T-helper 2 cell treated with Interferon-gamma antibody and Interleukin-4, amounts not matched to agents 5 μg/mL and 100 μg/mL, for 36 hours (primary cell): ENCODE data around the gene MYL12B.
"Not testable (repeated sequence)": the region's sequence is repeated elsewhere in the genome, so short reads cannot be mapped to it uniquely, and the experiment has no call there.

Experiments
- DNase-seq: peaks from one replicate; pipeline ENCODE4 v3.0.0; 2021; ENCODE audit warnings: low spot score
- H3K27ac Mint-ChIP-seq: one replicate; pipeline ENCODE4 v1.8.0; 2021; ENCODE audit warnings: mild to moderate bottlenecking, mixed read lengths
- H3K27me3 Mint-ChIP-seq: one replicate; pipeline ENCODE4 v1.8.0; 2021; ENCODE audit warnings: low read depth, mixed read lengths
- H3K36me3 Mint-ChIP-seq: one replicate; pipeline ENCODE4 v1.8.0; 2021; ENCODE audit warnings: low read depth, mixed read lengths
- H3K4me1 Mint-ChIP-seq: one replicate; pipeline ENCODE4 v1.8.0; 2021; ENCODE audit warnings: low read depth, mixed read lengths
- H3K4me3 Mint-ChIP-seq: one replicate; pipeline ENCODE4 v1.8.0; 2022; ENCODE audit warnings: mild to moderate bottlenecking, moderate library complexity, mixed read lengths
- H3K9me3 Mint-ChIP-seq: one replicate; pipeline ENCODE4 v1.8.0; 2021; ENCODE audit warnings: mixed read lengths

The MYL12B gene

DNA sequence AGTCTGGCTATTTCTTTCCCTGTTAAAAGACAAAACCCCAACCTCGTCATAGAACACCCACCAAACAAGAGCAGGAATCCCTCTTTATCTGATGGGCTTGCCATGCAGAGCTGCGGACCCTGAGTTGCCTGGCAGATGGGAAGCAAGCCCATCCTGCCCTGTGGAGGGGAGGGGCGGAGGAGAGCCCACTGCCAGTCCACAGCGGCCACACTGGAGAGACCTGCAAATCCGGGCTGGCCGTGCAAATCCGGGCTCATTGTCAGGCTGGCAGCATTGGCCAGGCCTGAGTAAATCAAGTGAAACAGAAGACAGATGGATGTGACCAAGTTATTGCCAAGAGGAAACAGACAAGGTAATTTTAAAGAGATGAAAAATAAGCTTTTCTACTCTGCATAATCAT is 22.0 kb downstream of the MYL12B start:
- H3K27me3 Mint-ChIP-seq: peaks cover 3% of the 10 kb centered on the region
- no peak overlapping the region for H3K4me3 Mint-ChIP-seq
- H3K27ac Mint-ChIP-seq: no peak overlapping the region
- DNase-seq: no peak
- no peaks in the 10 kb centered on the region for H3K9me3 Mint-ChIP-seq
- peaks cover 2% of the 10 kb centered on the region for H3K4me1 Mint-ChIP-seq
- peaks cover 5% of the 10 kb centered on the region for H3K36me3 Mint-ChIP-seq

DNA sequence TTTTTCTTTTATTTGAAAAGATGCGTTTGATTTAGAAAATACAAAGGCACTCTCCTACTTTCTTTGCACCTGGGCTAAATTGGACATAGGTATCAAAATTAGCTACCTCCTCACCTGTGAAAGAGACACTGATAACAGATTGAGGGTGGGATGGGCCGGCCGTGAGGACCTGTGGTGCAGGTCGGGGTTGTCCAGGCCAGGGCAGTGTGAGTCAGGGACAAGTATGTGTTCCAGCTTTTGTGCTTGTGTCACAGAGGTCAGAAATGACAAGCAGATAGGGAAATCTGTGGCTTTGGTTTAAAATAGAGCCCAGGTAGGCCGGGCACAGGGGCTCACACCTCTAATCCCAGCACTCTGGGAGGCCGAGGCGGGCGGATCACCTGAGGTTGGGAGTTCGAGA is 22.6 kb downstream of the MYL12B start:
- H3K4me1 Mint-ChIP-seq: peaks cover 2% of the 10 kb centered on the region
- no peaks in the 10 kb centered on the region for H3K36me3 Mint-ChIP-seq
- no peak overlapping the region for H3K27ac Mint-ChIP-seq
- H3K9me3 Mint-ChIP-seq: no peaks in the 10 kb centered on the region
- no peak for DNase-seq
- H3K27me3 Mint-ChIP-seq: peaks cover 3% of the 10 kb centered on the region
- H3K4me3 Mint-ChIP-seq: no peak overlapping the region

DNA sequence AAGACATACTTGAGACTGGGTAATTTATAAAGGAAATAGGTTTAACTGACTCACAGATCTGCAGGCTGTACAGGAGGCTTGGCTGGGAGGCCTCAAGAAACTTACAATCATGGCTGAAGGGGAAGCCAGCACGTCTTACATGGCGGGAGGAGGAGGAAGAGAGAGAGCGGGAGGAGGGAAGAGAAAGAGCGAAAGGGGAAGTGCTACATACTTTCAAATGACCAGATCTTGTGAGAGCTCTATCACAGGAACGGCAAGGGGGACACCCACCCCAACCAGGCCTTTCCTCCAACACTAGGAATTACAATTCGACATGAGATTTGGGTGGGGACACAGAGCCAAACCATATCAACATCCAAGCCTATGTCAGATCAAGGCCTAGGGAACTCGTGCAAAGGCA is 24.2 kb downstream of the MYL12B start:
- Mint-ChIP-seq H3K36me3 (no peaks in the 10 kb centered on the region), H3K9me3 (peaks cover 5% of the 10 kb centered on the region), H3K4me1 (peaks cover 2% of the 10 kb centered on the region), H3K4me3 (no peak overlapping the region), H3K27me3 (peaks cover 3% of the 10 kb centered on the region), H3K27ac (no peak overlapping the region)
- DNase-seq: no peak

DNA sequence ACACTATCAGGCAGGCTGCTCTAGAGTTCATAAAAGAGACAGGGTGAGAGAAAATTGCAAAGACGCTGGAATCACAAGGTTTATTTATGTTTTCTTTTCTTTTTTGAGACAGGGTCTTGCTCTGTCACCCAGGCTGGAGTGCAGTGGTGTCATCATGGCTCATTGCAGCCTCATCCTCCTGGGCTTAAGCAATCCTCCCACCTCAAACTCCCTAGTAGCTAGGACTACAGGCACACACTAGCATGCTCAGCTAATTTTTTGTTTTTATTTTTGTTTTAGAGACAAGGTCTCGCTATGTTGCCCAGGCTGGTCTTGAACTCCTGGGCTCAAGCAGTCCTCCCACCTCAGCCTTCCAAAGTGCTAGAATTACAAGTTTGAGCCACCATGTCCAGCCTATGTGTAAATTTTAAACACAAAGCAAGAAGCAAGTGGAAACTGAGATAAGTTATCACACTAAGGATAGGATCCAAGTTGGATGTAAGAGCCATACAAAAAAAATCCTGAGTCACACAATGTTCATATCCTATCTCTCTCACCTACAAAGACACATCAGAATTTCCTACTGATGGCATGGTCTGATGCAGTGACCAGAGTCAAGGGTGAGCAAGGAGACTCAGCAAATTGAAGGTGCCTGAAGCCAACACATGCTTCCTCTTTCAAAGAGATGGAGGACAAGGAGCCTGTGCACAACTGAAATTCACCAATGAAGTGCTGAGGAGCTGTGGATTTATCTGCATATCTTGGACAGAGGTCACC is 31.4 kb downstream of the MYL12B start:
- Mint-ChIP-seq H3K4me3 (no peak overlapping the region), H3K27ac (no peak overlapping the region), H3K27me3 (peaks cover 2% of the 10 kb centered on the region), H3K36me3 (no peaks in the 10 kb centered on the region), H3K4me1 (peaks cover 6% of the 10 kb centered on the region), H3K9me3 (peaks cover 10% of the 10 kb centered on the region)
- no peak for DNase-seq

DNA sequence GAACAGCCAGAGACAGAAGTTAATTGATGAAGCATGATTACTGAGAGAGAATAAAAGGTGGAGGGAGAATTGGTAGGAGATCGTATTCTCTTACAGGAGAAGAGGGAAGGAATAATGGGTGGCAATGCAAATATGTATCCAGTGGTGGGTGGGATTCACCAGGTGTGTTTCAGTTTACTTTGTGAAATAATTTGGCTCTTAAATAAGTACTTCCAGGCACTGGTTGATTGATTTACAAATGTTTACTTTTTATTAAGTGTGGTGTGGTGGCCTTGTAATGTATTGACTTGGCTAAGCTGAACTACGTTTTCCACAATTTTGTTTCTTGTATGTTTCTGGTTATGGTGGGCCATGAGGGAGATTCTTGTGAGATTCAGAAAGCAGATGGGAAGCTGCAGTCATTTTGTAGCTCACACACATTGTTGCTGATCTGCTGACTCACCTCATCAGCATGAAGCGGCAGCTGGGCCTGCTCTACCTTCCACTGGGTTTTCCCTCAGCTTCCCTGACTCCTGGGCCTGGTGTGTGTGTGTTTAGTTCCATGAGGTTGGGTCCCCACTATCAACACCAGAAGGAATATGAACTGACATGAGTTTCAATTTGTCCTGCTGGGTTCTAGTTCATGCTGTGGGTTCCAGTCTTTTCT is 32.6 kb downstream of the MYL12B start:
- Mint-ChIP-seq H3K4me1 (peaks cover 6% of the 10 kb centered on the region), H3K27ac (no peak overlapping the region), H3K4me3 (no peak overlapping the region), H3K9me3 (peaks cover 10% of the 10 kb centered on the region), H3K27me3 (peaks cover 5% of the 10 kb centered on the region), H3K36me3 (no peaks in the 10 kb centered on the region)
- no peak for DNase-seq

DNA sequence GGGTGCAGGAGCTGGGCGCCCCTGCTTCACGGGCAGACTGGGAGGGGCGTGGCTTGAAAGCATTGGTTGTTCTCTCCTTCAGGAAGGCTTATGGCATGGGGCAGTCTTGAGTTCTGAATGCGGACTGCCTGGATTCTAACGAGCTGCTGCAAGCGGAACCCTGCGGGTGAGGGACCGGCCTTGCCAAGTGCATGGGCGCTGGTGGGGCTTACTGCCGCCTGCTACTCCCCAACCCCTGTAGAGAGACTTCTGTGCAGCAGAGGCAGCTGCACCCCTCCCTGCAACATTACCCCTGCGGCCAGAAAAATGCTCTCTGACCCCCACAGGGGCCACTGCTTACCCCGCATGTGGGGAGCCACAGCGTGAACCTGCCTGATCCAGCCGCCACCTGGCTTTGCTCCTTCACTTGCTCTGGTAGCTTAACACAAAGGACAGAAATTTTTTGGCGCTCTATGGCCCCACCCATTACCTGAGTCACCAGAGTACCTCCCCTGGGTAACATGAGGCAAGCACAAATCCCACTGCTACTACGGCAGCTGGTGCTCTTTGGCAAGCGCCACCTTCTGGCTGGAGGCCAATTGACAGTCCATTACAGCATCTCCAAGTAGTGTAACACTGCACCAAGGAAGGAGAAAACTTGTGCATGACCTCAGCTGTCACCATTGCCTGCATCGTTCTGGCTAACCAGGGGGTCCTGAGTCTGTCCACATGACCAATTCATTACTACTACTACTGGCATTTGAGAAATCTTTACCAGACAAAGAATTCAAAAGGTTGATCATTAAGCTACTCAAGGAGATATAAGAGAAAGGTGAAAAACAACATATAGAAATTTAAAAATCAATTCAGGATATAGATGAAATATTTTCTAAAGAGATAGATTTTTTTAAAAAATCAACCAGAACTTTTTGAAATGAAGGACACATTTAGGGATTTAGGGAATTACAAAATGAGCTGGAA is 35.4 kb downstream of the MYL12B start:
- peak; percentile 94 for DNase-seq
- H3K36me3 Mint-ChIP-seq: no peaks in the 10 kb centered on the region
- peak overlapping the region; percentile 83 for H3K27ac Mint-ChIP-seq
- peaks cover 6% of the 10 kb centered on the region for H3K4me1 Mint-ChIP-seq
- no peaks in the 10 kb centered on the region for H3K9me3 Mint-ChIP-seq
- peak overlapping the region; percentile 91 for H3K4me3 Mint-ChIP-seq
- peaks cover 20% of the 10 kb centered on the region for H3K27me3 Mint-ChIP-seq

DNA sequence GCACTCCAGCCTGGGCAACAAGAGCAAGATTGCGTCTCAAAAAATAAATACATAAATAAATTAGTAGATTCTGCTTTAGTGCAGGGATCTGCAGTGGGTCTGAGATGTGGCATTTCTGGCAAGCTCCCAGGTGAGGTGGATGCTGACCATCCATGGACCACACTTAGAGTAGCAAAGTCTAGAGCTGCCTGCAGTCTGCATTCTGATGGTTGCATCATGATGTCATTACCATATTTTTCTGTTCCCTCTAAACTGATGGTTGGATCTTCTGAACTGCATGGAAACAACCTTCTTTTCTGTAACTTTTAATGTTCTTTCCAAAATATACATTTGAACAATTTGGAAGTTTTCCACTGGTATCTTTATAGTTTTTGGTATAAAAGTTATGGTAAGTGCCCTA is 42.9 kb downstream of the MYL12B start:
- Mint-ChIP-seq H3K27ac (peak overlapping the region; percentile 80), H3K4me1 (peaks cover 13% of the 10 kb centered on the region), H3K9me3 (no peaks in the 10 kb centered on the region), H3K36me3 (no peaks in the 10 kb centered on the region), H3K27me3 (peaks cover 12% of the 10 kb centered on the region), H3K4me3 (no peak overlapping the region)
- no peak for DNase-seq

DNA sequence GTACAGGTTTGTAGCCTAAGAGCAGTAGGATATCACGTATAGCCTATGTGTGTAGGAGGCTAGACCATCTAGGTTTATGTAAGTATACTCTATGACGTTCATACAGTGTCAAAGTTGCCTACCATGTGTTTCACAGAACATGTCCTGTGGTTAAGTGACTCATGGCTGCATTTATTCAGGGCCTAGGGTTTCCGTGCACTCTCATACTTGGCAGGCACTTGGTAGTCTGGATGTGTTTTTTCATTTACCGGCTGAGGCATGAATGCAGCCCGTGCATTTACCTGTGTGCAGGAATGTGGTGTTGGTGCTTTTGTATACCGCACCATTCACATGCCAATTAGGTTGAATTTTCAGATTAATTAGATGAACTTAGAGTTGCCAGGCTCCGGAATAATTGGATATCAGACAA is 43.4 kb downstream of the MYL12B start:
- no peak overlapping the region for H3K4me3 Mint-ChIP-seq
- H3K27me3 Mint-ChIP-seq: peaks cover 8% of the 10 kb centered on the region
- peak overlapping the region; percentile 80 for H3K27ac Mint-ChIP-seq
- DNase-seq: peak; percentile 76
- H3K36me3 Mint-ChIP-seq: no peaks in the 10 kb centered on the region
- H3K9me3 Mint-ChIP-seq: no peaks in the 10 kb centered on the region
- peaks cover 13% of the 10 kb centered on the region for H3K4me1 Mint-ChIP-seq

DNA sequence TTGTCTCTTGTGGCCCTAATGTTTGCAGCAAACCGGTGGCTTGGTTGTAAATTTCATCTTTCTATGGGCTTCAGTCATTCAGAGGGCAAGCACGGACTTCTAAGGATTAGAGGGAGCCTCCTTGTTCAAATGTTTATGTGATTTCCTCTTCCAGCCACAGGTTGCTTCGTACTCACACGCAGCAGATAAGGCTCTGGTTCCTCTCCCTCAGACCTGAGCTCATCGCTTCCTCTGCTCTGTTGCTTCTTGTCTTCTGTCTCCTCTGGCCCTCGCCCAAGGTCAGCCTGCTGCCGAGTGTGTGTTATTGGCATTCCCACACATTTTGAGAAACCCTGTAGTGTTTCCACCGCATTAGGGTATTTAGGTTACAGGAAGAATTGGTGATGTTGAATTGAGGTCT is 44.0 kb downstream of the MYL12B start:
- Mint-ChIP-seq H3K27me3 (peaks cover 4% of the 10 kb centered on the region), H3K27ac (peak overlapping the region; percentile 80), H3K36me3 (no peaks in the 10 kb centered on the region), H3K4me1 (peaks cover 13% of the 10 kb centered on the region), H3K9me3 (no peaks in the 10 kb centered on the region), H3K4me3 (peak overlapping the region; percentile 47)
- DNase-seq: no peak

DNA sequence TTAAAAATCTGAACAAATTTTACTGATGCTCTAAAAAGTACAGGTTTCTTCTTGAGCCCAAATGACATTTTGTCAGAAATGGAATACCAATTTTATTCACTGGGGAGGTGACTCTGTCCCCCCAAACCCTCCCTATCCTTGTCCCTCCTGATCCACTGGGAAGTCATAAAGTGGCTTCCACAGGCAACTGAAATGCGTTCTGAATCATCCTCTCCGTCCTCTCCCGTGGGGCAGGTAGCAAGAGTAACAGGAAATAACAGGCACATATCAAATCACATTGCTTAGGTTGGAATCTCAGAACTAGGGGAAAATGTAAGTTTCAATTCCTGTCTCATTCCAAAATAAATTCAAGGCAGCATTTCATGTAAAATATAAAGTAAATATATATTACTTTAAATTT is 44.5 kb downstream of the MYL12B start:
- Mint-ChIP-seq H3K4me1 (peaks cover 13% of the 10 kb centered on the region), H3K4me3 (no peak overlapping the region), H3K9me3 (no peaks in the 10 kb centered on the region), H3K27me3 (peaks cover 4% of the 10 kb centered on the region), H3K27ac (no peak overlapping the region), H3K36me3 (no peaks in the 10 kb centered on the region)
- no peak for DNase-seq

DNA sequence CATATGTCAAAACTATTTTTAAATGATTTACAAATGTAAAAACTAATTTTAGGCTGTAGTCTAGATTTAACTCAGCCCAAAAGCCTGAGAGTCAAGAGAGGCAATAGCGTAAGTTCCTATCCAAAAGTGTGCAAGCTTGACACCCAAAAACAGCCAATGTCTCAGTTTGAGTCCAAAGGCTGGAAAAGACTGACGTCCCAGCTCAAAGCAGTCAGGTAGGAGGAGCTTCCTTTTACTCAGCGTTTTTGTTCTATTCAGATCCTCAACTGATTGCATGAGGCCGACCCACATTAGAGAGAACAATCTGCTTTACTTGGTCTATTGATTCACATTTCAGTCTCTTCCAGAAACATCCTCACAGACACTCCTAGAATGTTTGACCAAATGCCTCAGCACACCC is 51.8 kb downstream of the MYL12B start:
- Mint-ChIP-seq H3K27me3 (peaks cover 4% of the 10 kb centered on the region), H3K36me3 (no peaks in the 10 kb centered on the region), H3K27ac (no peak overlapping the region), H3K9me3 (no peaks in the 10 kb centered on the region), H3K4me1 (no peaks in the 10 kb centered on the region), H3K4me3 (no peak overlapping the region)
- no peak for DNase-seq

DNA sequence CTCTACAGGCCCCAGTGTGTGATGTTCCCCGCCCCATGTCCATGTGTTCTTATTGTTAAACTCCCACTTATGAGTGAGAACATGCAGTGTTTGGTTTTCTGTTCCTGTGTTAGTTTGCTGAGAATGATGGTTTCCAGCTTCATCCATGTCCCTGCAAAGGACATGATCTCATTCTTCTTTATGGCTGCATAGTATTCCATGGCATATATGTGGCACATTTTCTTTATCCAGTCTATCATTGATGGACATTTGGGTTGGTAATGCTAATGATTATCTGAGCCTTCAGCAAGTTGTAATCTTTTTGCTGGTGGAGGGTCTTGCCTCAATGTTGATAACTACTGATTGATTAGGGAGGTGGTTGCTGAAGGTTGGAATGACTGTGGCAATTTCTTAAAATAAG is 53.4 kb downstream of the MYL12B start:
- H3K27me3 Mint-ChIP-seq, H3K4me3 Mint-ChIP-seq, H3K4me1 Mint-ChIP-seq, DNase-seq, H3K27ac Mint-ChIP-seq, H3K9me3 Mint-ChIP-seq, H3K36me3 Mint-ChIP-seq: not testable (repeated sequence)

DNA sequence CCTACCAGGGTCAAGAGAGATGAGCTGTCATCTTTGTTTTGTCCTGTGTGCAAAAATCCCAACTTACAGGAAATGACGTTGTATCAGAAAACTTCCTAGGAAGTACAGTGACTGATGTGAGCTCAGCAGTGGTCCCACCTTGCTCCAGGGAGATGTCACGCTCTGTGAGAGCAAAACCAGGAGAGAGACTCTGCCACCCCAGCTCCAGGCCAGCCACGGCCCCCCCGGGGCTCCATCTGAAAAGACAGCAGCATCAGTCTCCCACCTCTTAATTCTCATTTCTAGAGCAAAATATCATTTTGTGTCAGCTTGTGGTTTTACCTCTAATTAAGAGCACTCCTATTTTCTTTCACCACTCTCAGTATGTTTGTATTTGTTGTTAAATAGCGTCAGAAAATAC is 57.5 kb downstream of the MYL12B start:
- Mint-ChIP-seq H3K4me1 (peaks cover 5% of the 10 kb centered on the region), H3K27me3 (peaks cover 6% of the 10 kb centered on the region), H3K36me3 (no peaks in the 10 kb centered on the region), H3K27ac (no peak overlapping the region), H3K9me3 (no peaks in the 10 kb centered on the region), H3K4me3 (no peak overlapping the region)
- DNase-seq: peak; percentile 18

DNA sequence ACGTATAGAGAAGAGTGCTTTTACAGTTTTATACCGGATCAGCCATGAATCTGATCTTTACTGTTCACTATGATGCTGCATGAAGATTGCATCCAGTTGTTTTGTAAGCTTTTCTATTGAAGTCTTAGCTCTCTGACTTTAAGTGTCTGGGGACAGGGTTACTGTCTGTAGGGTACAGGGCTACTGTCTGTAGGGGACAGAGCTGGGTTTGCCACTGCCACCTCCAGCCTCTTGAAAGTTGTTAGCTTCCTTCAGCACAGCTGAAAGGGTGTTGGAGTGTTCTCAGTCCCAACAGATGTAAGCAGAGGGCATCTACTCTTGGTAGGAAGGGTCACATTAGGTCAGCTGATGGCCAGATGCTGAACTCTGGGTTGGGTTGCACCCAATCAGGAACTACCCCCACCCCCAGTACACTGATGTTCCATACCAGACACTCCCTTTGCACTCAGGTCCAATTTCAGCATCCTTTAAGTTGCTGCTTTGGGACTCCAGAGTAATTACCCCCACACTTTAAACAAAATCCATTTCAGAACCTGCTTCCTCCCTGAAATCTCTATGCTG is 58.0 kb downstream of the MYL12B start:
- peaks cover 5% of the 10 kb centered on the region for H3K4me1 Mint-ChIP-seq
- no peak overlapping the region for H3K27ac Mint-ChIP-seq
- no peaks in the 10 kb centered on the region for H3K36me3 Mint-ChIP-seq
- H3K27me3 Mint-ChIP-seq: peaks cover 6% of the 10 kb centered on the region
- DNase-seq: no peak
- H3K4me3 Mint-ChIP-seq: no peak overlapping the region
- no peaks in the 10 kb centered on the region for H3K9me3 Mint-ChIP-seq
